Measurements from ENCODE around the gene TPD52L1. TPM values are rescaled to one million over a fixed set of nuclear protein-coding genes. Genes with fewer than 3 reads are reported as not detected.

Gene TPD52L1
- total RNA-seq, 6 experiments from 2014 or later, result 36.8 to 119 (median 47.7) TPM

DNA sequence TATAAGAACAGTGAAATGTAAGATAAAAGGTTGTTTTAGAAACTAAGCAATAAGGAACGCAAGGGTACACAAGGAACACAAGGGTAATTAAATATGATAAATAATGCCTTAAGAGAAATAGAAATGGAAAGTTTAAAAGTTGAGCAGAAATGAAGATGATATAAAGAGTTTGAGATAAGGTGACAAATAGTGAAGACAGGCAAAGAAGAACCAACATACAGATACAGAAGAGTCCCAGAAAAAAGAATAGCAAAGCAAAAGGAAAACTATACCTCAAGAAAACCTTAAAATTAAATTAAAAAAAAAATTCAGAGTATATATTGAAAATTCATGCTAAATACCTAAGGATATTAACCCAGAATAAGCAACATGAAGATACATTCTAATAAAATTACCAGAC, 131.8 kb downstream of the TPD52L1 start:
- no peak for TF ChIP-seq POLR2A (IDR thresholded peaks at IDR 0.05)
- TF ChIP-seq, protein P1, sequence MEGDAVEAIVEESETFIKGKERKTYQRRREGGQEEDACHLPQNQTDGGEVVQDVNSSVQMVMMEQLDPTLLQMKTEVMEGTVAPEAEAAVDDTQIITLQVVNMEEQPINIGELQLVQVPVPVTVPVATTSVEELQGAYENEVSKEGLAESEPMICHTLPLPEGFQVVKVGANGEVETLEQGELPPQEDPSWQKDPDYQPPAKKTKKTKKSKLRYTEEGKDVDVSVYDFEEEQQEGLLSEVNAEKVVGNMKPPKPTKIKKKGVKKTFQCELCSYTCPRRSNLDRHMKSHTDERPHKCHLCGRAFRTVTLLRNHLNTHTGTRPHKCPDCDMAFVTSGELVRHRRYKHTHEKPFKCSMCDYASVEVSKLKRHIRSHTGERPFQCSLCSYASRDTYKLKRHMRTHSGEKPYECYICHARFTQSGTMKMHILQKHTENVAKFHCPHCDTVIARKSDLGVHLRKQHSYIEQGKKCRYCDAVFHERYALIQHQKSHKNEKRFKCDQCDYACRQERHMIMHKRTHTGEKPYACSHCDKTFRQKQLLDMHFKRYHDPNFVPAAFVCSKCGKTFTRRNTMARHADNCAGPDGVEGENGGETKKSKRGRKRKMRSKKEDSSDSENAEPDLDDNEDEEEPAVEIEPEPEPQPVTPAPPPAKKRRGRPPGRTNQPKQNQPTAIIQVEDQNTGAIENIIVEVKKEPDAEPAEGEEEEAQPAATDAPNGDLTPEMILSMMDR (IDR thresholded peaks at IDR 0.05), result no peak
- WGBS (ENCODE audit: insufficient coverage, low coverage, low lambda C conversion rate, missing lambda C conversion rate), result 90% methylated on average over 1 of the region's 1 CpG
- Histone ChIP-seq H3K9me3 (no peaks in the 10 kb centered on the region), H3K4me1 (no peaks in the 10 kb centered on the region), H3K27me3 (no peaks in the 10 kb centered on the region), H3K4me3 (no peak overlapping the region), H3K27ac (no peak overlapping the region), H3K36me3 (peaks cover 0 to 2% (median 0%) of the 10 kb centered on the region in 4 donors)
- intact Hi-C loops (cut with DNase I), result no loop called here
- ATAC-seq (no peak), DNase-seq (no peak)

DNA sequence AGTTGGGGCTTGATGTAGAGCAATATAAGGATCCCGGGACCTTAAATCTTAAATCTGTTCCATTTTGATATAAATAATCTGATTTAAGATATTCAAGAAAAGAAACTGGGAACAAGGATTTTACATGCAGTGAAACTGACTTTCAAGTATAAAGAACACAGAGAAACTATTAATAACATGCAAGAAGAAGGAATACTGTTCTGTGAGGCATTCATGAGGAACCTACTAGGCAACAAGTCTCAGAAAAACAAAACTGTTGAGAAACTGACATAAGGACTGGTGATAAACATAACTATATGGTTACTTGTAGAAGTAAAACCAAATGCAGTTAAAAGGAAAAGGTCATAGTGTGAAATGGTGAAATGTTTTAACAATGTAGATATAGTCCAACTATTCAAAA, 132.4 kb downstream of the TPD52L1 start:
- H3K4me1 ChIP-seq, result no peaks in the 10 kb centered on the region
- H3K9me3 ChIP-seq, result no peaks in the 10 kb centered on the region
- intact Hi-C loops (cut with DNase I), result no loop called here
- 78% methylated on average over 1 of the region's 1 CpG for WGBS (ENCODE audit: insufficient coverage, low coverage, low lambda C conversion rate, missing lambda C conversion rate)
- no peak overlapping the region for H3K4me3 ChIP-seq
- H3K36me3 ChIP-seq, result peaks cover 0 to 2% (median 0%) of the 10 kb centered on the region in 4 donors
- H3K27ac ChIP-seq, result no peak overlapping the region
- no peak for TF ChIP-seq POLR2A (IDR thresholded peaks at IDR 0.05)
- TF ChIP-seq, protein P1 (IDR thresholded peaks at IDR 0.05), result no peak
- DNase-seq (no peak), ATAC-seq (no peak)
- no peaks in the 10 kb centered on the region for H3K27me3 ChIP-seq

DNA sequence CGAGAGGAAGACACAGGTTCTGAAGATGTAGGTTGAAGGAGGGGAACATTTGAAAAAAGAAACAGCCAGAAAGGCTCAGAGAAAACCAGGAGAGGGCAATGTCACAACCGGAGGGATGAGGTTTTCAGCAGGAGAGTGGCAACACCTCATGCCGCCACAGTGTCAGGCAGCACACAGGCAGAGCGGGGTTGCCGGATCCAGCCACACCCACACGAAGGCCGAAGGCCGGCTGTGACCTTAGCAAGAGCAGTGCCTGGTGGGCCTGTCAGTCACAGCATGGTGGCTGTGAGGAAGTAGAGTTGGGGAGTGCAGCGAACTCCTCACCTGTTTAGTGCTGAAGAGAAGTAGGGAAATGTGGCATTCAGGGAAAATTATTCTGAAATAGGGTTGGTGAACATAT, 134.1 kb downstream of the TPD52L1 start:
- Histone ChIP-seq H3K4me3 (no peak overlapping the region), H3K27ac (no peak overlapping the region), H3K27me3 (no peaks in the 10 kb centered on the region), H3K4me1 (no peaks in the 10 kb centered on the region), H3K36me3 (peaks cover 0 to 2% (median 0%) of the 10 kb centered on the region in 4 donors), H3K9me3 (no peaks in the 10 kb centered on the region)
- TF ChIP-seq POLR2A (IDR thresholded peaks at IDR 0.05), result no peak
- TF ChIP-seq, protein P1 (IDR thresholded peaks at IDR 0.05), result no peak
- ATAC-seq (no peak), DNase-seq (no peak)
- WGBS (ENCODE audit: insufficient coverage, low coverage, low lambda C conversion rate, missing lambda C conversion rate), result 92% methylated on average over 5 of the region's 9 CpGs
- intact Hi-C loops (cut with DNase I), result no loop called here

DNA sequence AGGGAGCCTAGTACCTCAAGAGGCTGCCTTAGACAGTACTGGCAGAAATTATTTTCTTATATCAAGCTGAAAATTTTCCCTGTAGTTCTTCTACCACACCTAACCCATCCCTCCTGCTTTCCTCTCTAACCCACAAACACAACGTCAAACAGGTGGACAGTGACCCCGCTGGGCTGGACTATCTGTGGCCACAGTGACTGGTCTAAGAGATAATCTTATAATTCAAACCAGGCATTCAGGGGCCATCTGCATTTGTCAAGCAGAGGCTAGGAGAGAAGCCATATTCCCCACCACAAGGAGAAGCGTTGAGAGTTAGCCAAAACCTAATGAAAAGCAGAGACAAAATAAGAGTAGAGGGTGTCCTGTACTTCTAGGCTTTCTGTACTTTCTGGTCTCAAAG, 140.0 kb downstream of the TPD52L1 start:
- WGBS (ENCODE audit: insufficient coverage, low coverage, low lambda C conversion rate, missing lambda C conversion rate), result 94% methylated on average over 3 of the region's 3 CpGs
- TF ChIP-seq, protein P1 (IDR thresholded peaks at IDR 0.05), result no peak
- TF ChIP-seq POLR2A (IDR thresholded peaks at IDR 0.05), result no peak
- H3K27ac ChIP-seq, result no peak overlapping the region
- DNase-seq (no peak), ATAC-seq (no peak)
- H3K9me3 ChIP-seq, result no peaks in the 10 kb centered on the region
- peaks cover 0 to 8% (median 2%) of the 10 kb centered on the region in 4 donors for H3K36me3 ChIP-seq
- peaks cover 0 to 12% (median 2%) of the 10 kb centered on the region in 4 donors for H3K4me1 ChIP-seq
- H3K4me3 ChIP-seq, result no peak overlapping the region
- no peaks in the 10 kb centered on the region for H3K27me3 ChIP-seq
- intact Hi-C loops (cut with DNase I), result no loop called here

DNA sequence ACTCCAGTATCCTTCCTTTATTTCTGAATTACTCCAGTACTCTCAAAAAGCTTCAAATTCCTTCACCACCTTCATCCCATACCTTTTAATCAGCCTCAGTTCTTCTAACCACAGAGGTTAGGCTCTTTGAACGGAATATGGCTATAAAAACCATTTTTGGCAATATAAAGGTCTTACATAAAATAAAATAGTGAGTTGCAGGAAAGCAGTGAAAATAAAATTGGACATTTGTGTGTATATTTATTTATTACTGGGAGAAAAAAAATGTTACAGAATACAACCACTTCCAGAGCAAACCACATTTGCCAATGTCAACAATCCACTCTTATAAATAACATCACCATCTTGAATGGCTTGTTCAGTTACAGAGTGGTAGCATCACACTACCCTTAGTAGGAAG, 140.5 kb downstream of the TPD52L1 start:
- TF ChIP-seq POLR2A (IDR thresholded peaks at IDR 0.05), result no peak
- TF ChIP-seq, protein P1 (IDR thresholded peaks at IDR 0.05), result no peak
- no peak overlapping the region for H3K4me3 ChIP-seq
- no peak for ATAC-seq
- WGBS (ENCODE audit: insufficient coverage, low coverage, low lambda C conversion rate, missing lambda C conversion rate), result 93% methylated on average over 1 of the region's 1 CpG
- H3K36me3 ChIP-seq, result peaks cover 0 to 13% (median 2%) of the 10 kb centered on the region in 4 donors
- H3K9me3 ChIP-seq, result no peaks in the 10 kb centered on the region
- intact Hi-C loops (cut with DNase I), result no loop called here
- no peak for DNase-seq
- H3K27ac ChIP-seq, result no peak overlapping the region
- no peaks in the 10 kb centered on the region for H3K27me3 ChIP-seq
- H3K4me1 ChIP-seq, result peaks cover 0 to 12% (median 2%) of the 10 kb centered on the region in 4 donors

Measured in right lobe of liver (tissue), 6 donors.